Transverse colon (tissue), 4 donors: ENCODE results near the gene ACSS3.

ENCODE experiments used
- CTCF ChIP-seq, 5 experiments: fragments of 200-600 bp in 3 of 5; fragments of 450-650 bp in 2 of 5; sonication (generic) in 3 of 5; IDR thresholded peaks; 1 replicate in 2 of 5; 2 replicates in 3 of 5; pipeline ENCODE4 v1.5.1; 2016 to 2017; ENCODE audit warnings: antibody characterized with exemption in 5 of 5, inconsistent platforms in 3 of 5, mild to moderate bottlenecking in 2 of 5, moderate library complexity in 1 of 5
- EP300 ChIP-seq: sonication (generic); formaldehyde crosslinking; IDR thresholded peaks from one replicate; pipeline ENCODE4 v1.6.1; 2017; ENCODE audit warnings: antibody characterized with exemption, low read depth
- POLR2A ChIP-seq: fragments of 450-650 bp; IDR thresholded peaks from one replicate; pipeline ENCODE4 v1.6.1; 2016; ENCODE audit warnings: antibody characterized with exemption, mild to moderate bottlenecking, moderate library complexity
- POLR2AphosphoS5 ChIP-seq, 3 donors: sonication (generic); formaldehyde crosslinking; IDR thresholded peaks; one replicate each; pipeline ENCODE4 v1.6.1; 2016; ENCODE audit warnings: antibody characterized with exemption in 3 of 3

GRCh38 chr12:81164827-81165226, 86.9 kb downstream of the ACSS3 start:
- no peak for TF ChIP-seq CTCF (IDR thresholded peaks at IDR 0.05)
- no peak for TF ChIP-seq POLR2A
- TF ChIP-seq POLR2AphosphoS5 (IDR thresholded peaks at IDR 0.05) = no peak
- no peak for TF ChIP-seq EP300
